Measurements from ENCODE around the gene CERT1.
A peak's percentile ranks its signal among the peaks of the same experiment; 100 is the strongest.

CERT1 gene

DNA sequence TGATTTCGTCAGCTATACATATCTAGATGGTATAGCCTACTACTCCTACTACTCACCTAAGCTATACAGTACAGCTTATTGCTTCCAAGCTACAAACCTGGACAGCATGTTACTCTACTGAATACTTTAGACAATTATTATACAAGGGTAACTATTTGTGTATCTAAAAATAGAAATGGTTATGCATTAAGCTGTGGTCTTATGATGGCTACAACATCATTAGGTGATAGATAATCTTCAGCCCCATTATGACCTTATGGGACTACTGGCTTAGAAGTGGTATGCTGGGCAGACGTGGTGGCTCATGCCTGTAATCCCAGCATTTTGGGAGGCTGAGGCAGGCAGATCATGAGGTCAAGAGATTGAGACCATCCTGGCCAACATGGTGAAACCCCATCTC is 40.2 kb downstream of the CERT1 start:
- DNase-seq (ENCODE audit: low spot score), result no peak

DNA sequence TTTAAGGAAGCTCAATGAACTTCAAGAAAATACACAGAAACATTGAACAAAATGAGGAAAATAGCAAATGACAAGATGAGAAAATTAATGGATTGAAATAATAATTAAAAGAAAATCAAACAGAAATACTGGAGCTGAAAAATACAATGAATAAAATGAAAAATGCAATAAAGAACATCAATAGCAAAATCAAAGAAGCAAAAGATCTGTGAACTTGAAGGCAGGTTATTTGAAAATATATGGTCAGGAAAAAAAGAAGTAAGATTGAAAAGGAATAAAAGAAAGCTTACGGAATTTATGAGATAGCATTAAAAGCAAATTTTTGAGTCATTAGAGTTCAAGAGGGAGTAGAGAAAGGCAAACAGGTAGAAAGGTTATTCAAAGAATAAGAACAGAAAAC is 42.4 kb downstream of the CERT1 start:
- no peak for DNase-seq (ENCODE audit: low spot score)

GRCh38 chr5:75468593-75468992 is 42.8 kb downstream of the CERT1 start:
- DNase-seq (ENCODE audit: low spot score), result no peak

- DNase-seq (ENCODE audit: low spot score), result no peak
These were observed 45.3 kb downstream of the CERT1 start for GRCh38 chr5:75466006-75466716.

DNA sequence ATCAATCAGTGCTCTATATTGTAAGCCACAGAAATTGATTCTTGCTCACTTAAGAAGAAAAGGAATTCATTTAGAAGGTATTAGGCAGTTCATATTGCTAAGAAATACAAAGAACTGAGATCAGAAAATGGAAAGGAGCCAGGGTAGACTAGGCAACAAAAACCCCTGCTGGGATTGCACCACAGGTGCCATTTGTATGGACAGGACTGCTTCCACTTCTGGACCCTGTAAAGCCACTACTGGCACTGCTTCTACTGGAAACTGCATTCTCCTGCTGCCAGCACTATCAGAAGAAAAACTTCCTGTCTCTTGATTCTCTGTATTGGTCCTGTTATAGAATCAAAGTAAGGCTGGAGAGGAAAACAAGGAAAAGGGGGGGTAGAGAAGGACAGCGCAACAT is 45.9 kb downstream of the CERT1 start:
- DNase-seq (ENCODE audit: low spot score), result no peak

GRCh38 chr5:75463726-75464125 is 47.7 kb downstream of the CERT1 start:
- no peak for DNase-seq (ENCODE audit: low spot score)

DNA sequence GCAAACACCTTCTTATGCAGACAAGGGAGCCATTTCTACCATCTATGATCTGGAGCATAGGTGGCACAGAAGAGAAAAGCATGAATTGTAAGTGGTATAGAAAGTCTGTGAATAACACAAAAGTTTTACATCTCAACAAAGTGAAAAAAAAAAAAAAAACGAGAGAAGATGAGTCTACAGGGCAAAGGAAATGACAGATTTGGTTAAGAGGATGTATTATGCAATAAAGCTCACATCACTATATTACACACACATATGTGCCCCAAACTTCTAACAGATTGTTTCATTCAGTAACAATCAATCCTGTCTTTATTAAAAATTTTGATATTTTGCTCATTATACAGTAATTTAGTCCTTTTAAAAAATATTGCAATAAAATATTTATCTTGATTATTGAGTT is 49.8 kb downstream of the CERT1 start:
- peak; percentile 25 for DNase-seq (ENCODE audit: low spot score)

DNA sequence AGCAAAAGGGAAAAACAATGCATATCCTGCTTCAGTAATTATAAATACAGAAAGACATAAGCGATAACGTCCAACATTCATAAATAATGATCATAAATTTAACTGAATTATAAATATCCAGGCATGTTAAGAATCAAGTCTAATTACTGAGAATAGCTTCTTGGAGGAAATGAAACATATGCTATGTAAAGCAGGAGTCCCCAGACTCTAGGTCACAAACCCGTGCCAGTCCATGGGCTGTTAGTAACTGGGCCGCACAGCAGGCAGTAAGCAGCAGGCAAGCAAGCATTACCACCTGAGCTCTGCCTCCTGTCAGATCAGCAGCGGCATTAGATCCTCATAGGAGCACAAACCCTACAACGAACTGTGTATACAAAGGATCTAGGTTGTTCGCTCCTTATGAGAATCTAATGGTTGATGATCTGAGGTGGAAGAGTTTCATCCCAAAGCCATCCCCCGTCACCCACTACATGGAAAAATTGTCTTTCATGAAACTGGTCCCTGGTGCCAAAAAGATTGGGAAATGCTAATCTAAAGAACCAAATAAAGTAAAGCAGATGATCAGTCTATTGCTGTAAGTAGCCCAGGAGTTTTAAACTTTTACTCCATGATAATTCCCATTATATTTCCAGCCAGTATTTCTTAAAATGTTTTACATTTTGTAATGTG is 50.4 kb downstream of the CERT1 start:
- peak; percentile 66 for DNase-seq (ENCODE audit: low spot score)

GRCh38 chr5:75460532-75460931 is 50.9 kb downstream of the CERT1 start:
- peak; percentile 4 for DNase-seq (ENCODE audit: low spot score)

DNA sequence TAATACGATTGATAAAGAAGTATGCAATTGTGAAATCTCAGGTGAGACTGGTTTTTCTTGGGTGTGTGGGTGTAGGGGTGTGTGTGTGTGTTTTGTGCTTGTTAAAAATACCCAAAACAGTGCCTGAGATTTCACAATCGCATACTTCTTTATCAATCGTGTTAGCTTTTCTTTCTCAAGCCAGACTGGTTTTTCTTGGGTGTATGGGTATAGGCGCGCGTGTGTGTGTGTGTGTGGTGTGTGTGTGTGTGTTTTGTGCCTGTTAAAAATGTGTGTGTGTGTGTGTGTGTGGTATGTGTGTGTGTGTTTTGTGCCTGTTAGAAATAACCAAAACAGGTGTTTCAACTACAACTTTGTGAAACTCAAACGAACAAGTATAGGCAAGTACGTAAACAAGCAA is 53.7 kb downstream of the CERT1 start:
- DNase-seq (ENCODE audit: low spot score), result no peak

- DNase-seq (ENCODE audit: low spot score), result no peak
These were observed 54.3 kb downstream of the CERT1 start for GRCh38 chr5:75457161-75457560.

GRCh38 chr5:75450069-75450468 is 61.4 kb downstream of the CERT1 start:
- no peak for DNase-seq (ENCODE audit: low spot score)

- DNase-seq (ENCODE audit: low spot score), result no peak
These were observed 65.4 kb downstream of the CERT1 start for GRCh38 chr5:75446068-75446467.

- no peak for DNase-seq (ENCODE audit: low spot score)
These were observed 69.9 kb downstream of the CERT1 start for GRCh38 chr5:75441560-75441959.

DNA sequence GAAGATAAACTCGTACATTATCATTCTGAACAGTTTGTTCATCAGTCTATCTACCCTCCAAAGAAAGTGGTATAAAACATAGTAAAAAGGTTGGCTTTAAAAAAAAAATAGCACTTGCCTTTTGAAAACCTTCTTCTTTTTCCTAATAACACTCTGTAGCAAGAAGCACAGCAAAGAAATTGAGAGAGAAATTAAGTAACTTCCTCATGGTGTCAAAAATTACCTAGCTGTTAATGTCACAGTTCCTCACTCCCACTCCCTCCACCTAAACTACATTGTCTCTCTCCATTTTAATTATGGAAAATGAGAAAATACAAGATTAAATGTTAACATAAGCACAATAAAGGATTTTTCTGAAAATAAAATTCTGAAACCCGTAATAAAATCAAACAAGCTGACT is 72.2 kb downstream of the CERT1 start:
- DNase-seq (ENCODE audit: low spot score), result no peak

GRCh38 chr5:75438722-75439121 is 72.7 kb downstream of the CERT1 start:
- no peak for DNase-seq (ENCODE audit: low spot score)

GRCh38 chr5:75435096-75435495 is 76.3 kb downstream of the CERT1 start:
- no peak for DNase-seq (ENCODE audit: low spot score)

- DNase-seq (ENCODE audit: low spot score), result no peak
These were observed 77.5 kb downstream of the CERT1 start for GRCh38 chr5:75433814-75434506.

DNA sequence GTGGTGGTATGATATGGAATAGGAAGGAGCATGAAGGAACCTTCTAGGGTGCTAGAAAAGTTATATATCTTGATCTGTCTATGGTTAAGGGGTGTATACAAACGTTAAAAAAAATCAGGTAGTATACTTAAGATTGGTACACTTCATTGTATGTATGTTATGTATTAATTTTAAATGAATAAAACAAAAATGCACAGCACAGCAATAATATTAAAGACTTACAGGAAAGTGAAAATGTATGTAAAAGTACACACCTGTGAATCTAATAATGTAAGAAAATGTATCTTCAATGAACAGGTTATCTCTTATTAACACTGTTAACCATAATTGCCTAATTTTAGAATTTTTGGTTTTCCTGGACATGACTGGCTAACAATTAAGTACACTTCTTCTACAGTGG is 97.2 kb downstream of the CERT1 start:
- DNase-seq (ENCODE audit: low spot score), result no peak

- peak; percentile 7 for DNase-seq (ENCODE audit: low spot score)
These were observed 99.1 kb downstream of the CERT1 start for GRCh38 chr5:75412111-75412990.

DNA sequence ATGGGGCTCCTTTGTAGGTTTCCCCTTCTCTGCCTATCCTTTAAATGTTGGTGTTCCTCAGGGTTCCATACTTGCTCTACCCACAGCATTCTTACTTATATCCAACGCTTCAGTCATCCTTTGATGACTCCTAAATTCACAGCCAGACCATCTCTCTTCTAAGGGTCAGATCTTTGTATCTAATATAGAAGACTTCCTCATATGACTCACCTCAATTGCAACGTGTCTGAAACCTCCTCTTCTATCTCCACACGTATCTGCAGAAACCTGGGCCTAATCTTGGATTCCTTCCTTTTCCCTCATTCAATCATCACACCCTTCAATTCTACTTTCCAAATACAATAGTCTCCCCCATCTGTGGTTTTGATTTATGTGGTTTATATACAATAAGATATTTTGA is 106.1 kb downstream of the CERT1 start:
- DNase-seq (ENCODE audit: low spot score), result no peak

- DNase-seq (ENCODE audit: low spot score), result no peak
These were observed 116.2 kb downstream of the CERT1 start for GRCh38 chr5:75395277-75395676.
